ENCODE data around the gene FOXD2.

The FOXD2 gene

DNA sequence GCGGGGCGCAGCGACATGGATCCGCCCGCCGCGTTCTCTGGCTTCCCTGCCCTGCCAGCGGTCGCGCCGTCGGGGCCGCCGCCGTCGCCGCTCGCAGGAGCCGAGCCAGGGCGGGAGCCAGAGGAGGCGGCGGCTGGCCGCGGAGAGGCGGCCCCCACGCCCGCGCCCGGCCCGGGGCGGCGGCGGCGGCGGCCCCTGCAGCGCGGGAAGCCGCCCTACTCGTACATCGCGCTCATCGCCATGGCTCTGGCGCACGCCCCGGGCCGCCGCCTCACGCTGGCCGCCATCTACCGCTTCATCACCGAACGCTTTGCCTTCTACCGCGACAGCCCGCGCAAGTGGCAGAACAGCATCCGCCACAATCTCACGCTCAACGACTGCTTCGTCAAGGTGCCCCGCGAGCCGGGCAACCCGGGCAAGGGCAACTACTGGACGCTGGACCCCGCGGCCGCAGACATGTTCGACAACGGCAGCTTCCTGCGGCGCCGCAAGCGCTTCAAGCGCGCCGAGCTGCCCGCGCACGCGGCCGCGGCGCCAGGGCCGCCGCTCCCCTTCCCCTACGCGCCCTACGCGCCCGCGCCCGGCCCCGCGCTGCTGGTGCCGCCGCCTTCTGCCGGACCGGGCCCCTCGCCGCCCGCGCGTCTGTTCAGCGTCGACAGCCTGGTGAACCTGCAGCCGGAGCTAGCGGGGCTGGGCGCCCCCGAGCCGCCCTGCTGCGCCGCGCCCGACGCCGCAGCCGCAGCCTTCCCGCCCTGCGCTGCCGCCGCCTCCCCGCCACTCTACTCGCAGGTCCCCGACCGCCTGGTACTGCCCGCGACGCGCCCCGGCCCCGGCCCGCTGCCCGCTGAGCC is 21.3 kb upstream of the FOXD2 start:
- Histone ChIP-seq H3K9ac (ENCODE audit: low read length in 5 of 5) (no peak overlapping the region), H3K9me3 (ENCODE audit: control insufficient read depth in 5 of 5, low read length in 5 of 5) (no peaks in the 10 kb centered on the region), H3K36me3 (ENCODE audit: control insufficient read depth in 5 of 5, insufficient read depth in 5 of 5, low read length in 5 of 5) (no peaks in the 10 kb centered on the region), H3K4me3 (ENCODE audit: low read depth in 1 of 5, low read length in 5 of 5) (peak overlapping the region in 4 of 5 donors; percentile 27 to 48 (median 38)), H3K4me1 (ENCODE audit: control insufficient read depth in 5 of 5, insufficient read depth in 5 of 5, low read length in 5 of 5) (peaks cover 0 to 6% (median 0%) of the 10 kb centered on the region in 5 donors), H3K27me3 (ENCODE audit: control insufficient read depth in 5 of 5, insufficient read depth in 4 of 5, low read length in 5 of 5) (peaks cover 19 to 54% (median 39%) of the 10 kb centered on the region in 5 donors), H3K27ac (ENCODE audit: low read depth, low read length) (no peak overlapping the region)

DNA sequence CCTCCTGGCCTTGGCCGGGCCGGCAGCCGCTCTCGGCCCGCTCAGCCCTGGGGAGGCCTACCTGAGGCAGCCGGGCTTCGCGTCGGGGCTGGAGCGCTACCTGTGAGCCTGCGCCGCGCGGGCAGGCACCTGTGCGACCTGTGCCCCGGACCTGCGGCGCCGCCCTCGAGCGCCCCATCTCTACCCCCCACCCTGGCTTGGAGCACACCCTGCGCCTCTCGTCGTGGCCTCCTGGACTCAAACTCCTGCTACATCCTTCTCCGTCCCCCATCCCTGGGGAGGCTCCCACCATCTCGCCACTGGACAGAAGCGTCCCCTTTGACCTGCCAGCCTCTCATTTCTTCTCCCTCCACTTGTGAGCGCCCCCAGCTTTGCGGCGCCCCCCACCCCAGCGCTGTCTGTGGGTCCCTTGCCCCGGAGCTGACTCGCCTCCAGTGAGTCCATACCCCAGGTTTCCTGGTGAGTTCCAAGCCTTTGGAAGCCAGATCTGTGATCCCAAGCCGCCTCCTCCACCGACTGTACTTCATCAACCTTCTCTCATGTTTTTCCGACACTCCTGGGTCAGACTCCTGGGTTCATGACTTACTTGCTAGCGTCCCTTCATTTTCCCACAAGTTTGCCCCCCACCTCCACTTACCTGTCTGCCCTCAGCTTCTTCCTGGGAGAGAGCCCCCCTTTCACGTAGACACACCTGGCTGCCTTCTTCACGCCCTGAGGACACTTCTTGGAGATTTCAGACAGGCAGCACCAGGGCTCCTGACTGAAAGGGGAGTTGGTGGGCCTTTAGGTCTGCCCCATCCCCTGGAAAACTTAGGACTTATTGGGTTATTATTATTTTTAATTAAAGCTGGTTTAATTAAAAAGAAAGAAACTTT is 20.4 kb upstream of the FOXD2 start:
- no peak overlapping the region for H3K9ac ChIP-seq (ENCODE audit: low read length in 5 of 5)
- H3K27me3 ChIP-seq (ENCODE audit: control insufficient read depth in 5 of 5, insufficient read depth in 4 of 5, low read length in 5 of 5) = peaks cover 19 to 47% (median 39%) of the 10 kb centered on the region in 5 donors

GRCh38 chr1:47418122-47418521 is 19.7 kb upstream of the FOXD2 start:
- H3K36me3 ChIP-seq (ENCODE audit: control insufficient read depth in 5 of 5, insufficient read depth in 5 of 5, low read length in 5 of 5) = no peaks in the 10 kb centered on the region
- H3K9ac ChIP-seq (ENCODE audit: low read length in 5 of 5) = no peak overlapping the region
- no peaks in the 10 kb centered on the region for H3K9me3 ChIP-seq (ENCODE audit: control insufficient read depth in 5 of 5, low read length in 5 of 5)
- H3K4me3 ChIP-seq (ENCODE audit: low read depth in 1 of 5, low read length in 5 of 5) = no peak overlapping the region
- no peak overlapping the region for H3K27ac ChIP-seq (ENCODE audit: low read depth, low read length)
- H3K27me3 ChIP-seq (ENCODE audit: control insufficient read depth in 5 of 5, insufficient read depth in 4 of 5, low read length in 5 of 5) = peaks cover 19 to 47% (median 39%) of the 10 kb centered on the region in 5 donors
- H3K4me1 ChIP-seq (ENCODE audit: control insufficient read depth in 5 of 5, insufficient read depth in 5 of 5, low read length in 5 of 5) = peaks cover 0 to 6% (median 0%) of the 10 kb centered on the region in 5 donors

More for the DNA sequence above, 20.4 kb upstream of the FOXD2 start:
- no peak overlapping the region for H3K4me3 ChIP-seq (ENCODE audit: low read depth in 1 of 5, low read length in 5 of 5)
- no peak overlapping the region for H3K27ac ChIP-seq (ENCODE audit: low read depth, low read length)
- H3K36me3 ChIP-seq (ENCODE audit: control insufficient read depth in 5 of 5, insufficient read depth in 5 of 5, low read length in 5 of 5) = no peaks in the 10 kb centered on the region
- peaks cover 0 to 6% (median 0%) of the 10 kb centered on the region in 5 donors for H3K4me1 ChIP-seq (ENCODE audit: control insufficient read depth in 5 of 5, insufficient read depth in 5 of 5, low read length in 5 of 5)
- H3K9me3 ChIP-seq (ENCODE audit: control insufficient read depth in 5 of 5, low read length in 5 of 5) = no peaks in the 10 kb centered on the region

DNA sequence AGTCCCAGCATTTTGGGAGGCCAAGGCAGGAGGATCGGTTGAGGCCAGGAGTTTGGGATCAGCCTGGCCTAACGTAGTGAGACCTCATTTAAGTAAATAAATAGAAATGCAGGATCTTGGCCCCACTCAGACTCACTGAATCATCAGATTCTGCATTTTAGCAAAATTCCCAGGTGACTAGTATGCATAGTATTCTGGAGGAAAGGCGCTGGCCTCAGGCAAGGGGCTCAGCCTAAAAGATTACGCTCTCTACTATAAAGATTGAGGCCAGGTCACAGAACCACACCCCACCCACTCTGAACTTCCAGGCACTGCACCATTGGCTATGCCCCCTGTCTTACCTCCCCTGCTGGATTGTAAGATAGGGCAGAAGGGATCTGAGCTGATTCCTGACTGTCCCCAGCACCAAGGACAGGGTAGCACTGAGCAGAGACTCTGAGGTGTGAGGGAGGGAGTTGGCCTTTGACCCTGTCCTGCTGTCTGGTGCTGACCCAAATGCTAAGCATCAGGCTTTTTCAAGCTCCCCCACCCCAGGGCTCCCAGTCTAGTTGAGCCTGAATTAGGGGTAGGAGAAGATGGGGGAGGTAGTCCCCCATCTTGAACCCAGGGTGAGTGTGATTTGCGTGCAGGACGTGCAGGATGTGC is 19.0 kb upstream of the FOXD2 start:
- Histone ChIP-seq H3K36me3 (ENCODE audit: control insufficient read depth in 5 of 5, insufficient read depth in 5 of 5, low read length in 5 of 5) (no peaks in the 10 kb centered on the region), H3K4me3 (ENCODE audit: low read depth in 1 of 5, low read length in 5 of 5) (no peak overlapping the region), H3K9ac (ENCODE audit: low read length in 5 of 5) (no peak overlapping the region), H3K27me3 (ENCODE audit: control insufficient read depth in 5 of 5, insufficient read depth in 4 of 5, low read length in 5 of 5) (peaks cover 19 to 47% (median 39%) of the 10 kb centered on the region in 5 donors), H3K4me1 (ENCODE audit: control insufficient read depth in 5 of 5, insufficient read depth in 5 of 5, low read length in 5 of 5) (peaks cover 0 to 6% (median 0%) of the 10 kb centered on the region in 5 donors), H3K9me3 (ENCODE audit: control insufficient read depth in 5 of 5, low read length in 5 of 5) (no peaks in the 10 kb centered on the region), H3K27ac (ENCODE audit: low read depth, low read length) (no peak overlapping the region)

DNA sequence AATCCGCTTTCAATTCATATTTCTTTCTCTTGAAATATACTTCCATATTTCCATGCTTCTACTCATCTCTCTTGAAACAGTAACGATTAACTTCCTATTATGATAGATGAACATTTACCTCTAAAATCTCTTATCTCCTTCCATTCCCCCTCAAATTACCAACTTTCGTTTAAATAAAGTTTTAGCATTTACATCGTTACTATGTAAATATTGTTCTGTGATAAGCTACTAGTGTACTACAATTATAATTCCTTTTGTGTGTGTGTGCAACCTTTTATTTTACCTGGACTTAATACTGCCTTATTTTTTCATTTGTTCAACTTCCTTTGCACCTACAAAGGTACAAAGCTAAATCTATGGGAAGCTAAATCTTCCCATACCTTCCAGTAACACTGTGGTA is 17.3 kb upstream of the FOXD2 start:
- Histone ChIP-seq H3K4me3 (ENCODE audit: low read depth in 1 of 5, low read length in 5 of 5) (no peak overlapping the region), H3K9ac (ENCODE audit: low read length in 5 of 5) (no peak overlapping the region), H3K27ac (ENCODE audit: low read depth, low read length) (no peak overlapping the region), H3K9me3 (ENCODE audit: control insufficient read depth in 5 of 5, low read length in 5 of 5) (no peaks in the 10 kb centered on the region), H3K36me3 (ENCODE audit: control insufficient read depth in 5 of 5, insufficient read depth in 5 of 5, low read length in 5 of 5) (no peaks in the 10 kb centered on the region), H3K4me1 (ENCODE audit: control insufficient read depth in 5 of 5, insufficient read depth in 5 of 5, low read length in 5 of 5) (peaks cover 0 to 6% (median 0%) of the 10 kb centered on the region in 5 donors), H3K27me3 (ENCODE audit: control insufficient read depth in 5 of 5, insufficient read depth in 4 of 5, low read length in 5 of 5) (peaks cover 17 to 36% (median 25%) of the 10 kb centered on the region in 5 donors)

- Histone ChIP-seq H3K4me1 (ENCODE audit: control insufficient read depth in 5 of 5, insufficient read depth in 5 of 5, low read length in 5 of 5) (no peaks in the 10 kb centered on the region), H3K27me3 (ENCODE audit: control insufficient read depth in 5 of 5, insufficient read depth in 4 of 5, low read length in 5 of 5) (peaks cover 0 to 13% (median 9%) of the 10 kb centered on the region in 5 donors), H3K9ac (ENCODE audit: low read length in 5 of 5) (no peak overlapping the region), H3K36me3 (ENCODE audit: control insufficient read depth in 5 of 5, insufficient read depth in 5 of 5, low read length in 5 of 5) (no peaks in the 10 kb centered on the region), H3K9me3 (ENCODE audit: control insufficient read depth in 5 of 5, low read length in 5 of 5) (no peaks in the 10 kb centered on the region), H3K27ac (ENCODE audit: low read depth, low read length) (no peak overlapping the region), H3K4me3 (ENCODE audit: low read depth in 1 of 5, low read length in 5 of 5) (no peak overlapping the region)
Observed at GRCh38 chr1:47423872-47424271, 14.0 kb upstream of the FOXD2 start.

DNA sequence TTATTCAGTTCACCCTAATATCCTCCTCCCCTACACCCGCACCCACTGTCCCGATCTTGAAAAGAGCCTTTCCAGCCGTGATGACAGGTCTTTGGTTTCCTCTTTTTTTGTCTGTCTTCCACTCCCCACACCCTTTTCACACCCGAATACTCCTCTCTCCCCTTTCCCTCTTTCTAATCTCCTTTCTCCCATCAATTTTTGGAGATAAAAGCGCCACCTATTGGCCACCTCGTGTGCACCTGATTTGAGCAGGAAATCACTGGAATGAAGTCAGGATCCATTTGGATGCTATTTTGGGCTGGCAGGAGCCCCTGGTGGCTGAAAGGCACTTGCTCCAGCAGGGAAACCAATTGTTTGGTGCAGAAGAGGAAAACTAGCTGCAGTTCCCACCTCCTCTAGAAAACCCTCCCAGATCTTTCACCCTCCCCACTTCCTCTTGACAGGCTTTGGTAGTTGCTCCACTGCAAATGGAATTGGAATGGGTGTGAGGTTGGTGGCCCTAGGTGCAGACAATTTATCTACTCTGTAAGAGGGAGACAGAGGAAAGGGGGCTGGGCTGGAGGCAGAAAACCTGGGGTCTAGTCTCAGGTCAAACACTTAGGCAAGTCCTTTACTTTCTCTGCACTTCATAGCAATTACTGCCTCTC is 13.4 kb upstream of the FOXD2 start:
- peaks cover 0 to 8% (median 5%) of the 10 kb centered on the region in 5 donors for H3K27me3 ChIP-seq (ENCODE audit: control insufficient read depth in 5 of 5, insufficient read depth in 4 of 5, low read length in 5 of 5)
- H3K4me3 ChIP-seq (ENCODE audit: low read depth in 1 of 5, low read length in 5 of 5) = no peak overlapping the region
- H3K36me3 ChIP-seq (ENCODE audit: control insufficient read depth in 5 of 5, insufficient read depth in 5 of 5, low read length in 5 of 5) = no peaks in the 10 kb centered on the region
- H3K9ac ChIP-seq (ENCODE audit: low read length in 5 of 5) = no peak overlapping the region
- H3K9me3 ChIP-seq (ENCODE audit: control insufficient read depth in 5 of 5, low read length in 5 of 5) = no peaks in the 10 kb centered on the region
- H3K4me1 ChIP-seq (ENCODE audit: control insufficient read depth in 5 of 5, insufficient read depth in 5 of 5, low read length in 5 of 5) = no peaks in the 10 kb centered on the region
- H3K27ac ChIP-seq (ENCODE audit: low read depth, low read length) = no peak overlapping the region

- Histone ChIP-seq H3K27me3 (ENCODE audit: control insufficient read depth in 5 of 5, insufficient read depth in 4 of 5, low read length in 5 of 5) (peaks cover 7 to 44% (median 23%) of the 10 kb centered on the region in 5 donors), H3K36me3 (ENCODE audit: control insufficient read depth in 5 of 5, insufficient read depth in 5 of 5, low read length in 5 of 5) (no peaks in the 10 kb centered on the region), H3K27ac (ENCODE audit: low read depth, low read length) (no peak overlapping the region), H3K4me3 (ENCODE audit: low read depth in 1 of 5, low read length in 5 of 5) (no peak overlapping the region), H3K9ac (ENCODE audit: low read length in 5 of 5) (no peak overlapping the region), H3K9me3 (ENCODE audit: control insufficient read depth in 5 of 5, low read length in 5 of 5) (no peaks in the 10 kb centered on the region), H3K4me1 (ENCODE audit: control insufficient read depth in 5 of 5, insufficient read depth in 5 of 5, low read length in 5 of 5) (peaks cover 2 to 44% (median 36%) of the 10 kb centered on the region in 5 donors)
Observed at GRCh38 chr1:47431534-47431933, 6.3 kb upstream of the FOXD2 start.

Data from subcutaneous abdominal adipose tissue (tissue), 5 donors.